ENCODE measurements around the gene SMYD5. TPM values are rescaled to one million over a fixed set of nuclear protein-coding genes. Genes with fewer than 3 reads are reported as not detected.

SMYD5 gene
- total and polyA plus RNA-seq, 3 experiments from 2014 or later, result 21.5 to 42.8 (median 41.2) TPM

DNA sequence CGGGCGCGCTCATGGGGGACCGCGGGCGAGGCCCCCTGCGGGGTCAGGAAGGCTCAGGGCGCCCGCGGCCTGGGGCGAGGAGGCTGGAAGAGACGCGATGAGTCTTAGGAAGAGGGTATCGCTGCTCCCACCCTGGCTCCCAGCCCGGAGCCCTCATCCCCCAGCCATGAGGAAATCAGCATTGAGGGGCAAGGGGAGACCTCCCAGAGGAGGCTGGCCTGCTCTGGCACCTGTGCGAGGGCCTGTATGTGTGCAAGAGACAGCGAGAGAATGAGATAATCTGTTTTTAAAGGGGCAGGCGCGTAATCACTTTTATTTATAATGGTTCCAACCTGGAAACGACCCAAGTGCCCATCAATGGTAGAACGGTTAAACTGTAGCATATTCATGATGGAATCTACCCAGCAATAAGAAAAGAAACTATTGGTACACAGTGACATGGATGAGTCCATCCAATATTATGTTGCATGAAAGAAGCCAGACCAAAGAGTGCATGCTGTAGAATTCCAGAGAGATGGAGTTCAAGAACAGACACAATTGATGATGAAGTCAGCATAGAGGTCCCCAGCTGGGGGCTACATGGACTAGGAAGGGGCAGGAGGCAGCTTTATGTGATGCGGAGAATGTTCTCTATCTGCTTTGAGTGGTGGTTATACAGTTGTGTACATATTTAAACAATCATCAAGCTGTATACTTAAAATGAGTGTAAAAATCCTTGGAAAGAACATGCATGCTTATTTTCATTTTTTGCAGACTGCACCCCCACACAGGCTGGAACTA is 55.8 kb downstream of the SMYD5 start:
- peaks cover 0 to 11% (median 7%) of the 10 kb centered on the region in 3 donors for H3K36me3 Mint-ChIP-seq
- peak overlapping the region in 6 of 8 donors; percentile 12 to 88 (median 62) for H3K27ac Mint-ChIP-seq
- CTCF ChIA-PET, result interaction anchor here (0.9 kb wide), 1 partner anchor 35 kb away, joined by 3 read pairs; the partner anchor contains the start of gene CCT7

GRCh38 chr2:73272270-73272669 is 58.2 kb downstream of the SMYD5 start:
- H3K36me3 Mint-ChIP-seq, result peaks cover 0 to 8% (median 2%) of the 10 kb centered on the region in 3 donors
- H3K27me3 ChIP-seq (ENCODE audit: insufficient read depth, low read length, poor library complexity, severe bottlenecking), result no peaks in the 10 kb centered on the region
- no peak overlapping the region for H3K27ac ChIP-seq (ENCODE audit: low read depth, low read length)
- POLR2A ChIA-PET, result no interaction called here
- H3K9me3 ChIP-seq (ENCODE audit: low read length), result no peaks in the 10 kb centered on the region
- peaks cover 16 to 28% (median 19%) of the 10 kb centered on the region in 3 donors for H3K4me1 Mint-ChIP-seq
- CTCF ChIA-PET, result interaction anchor here (1.4 to 1.6 kb wide), 3 partner anchors 13 to 59 kb away, joined by 3 to 10 read pairs (median 4); no protein-coding TSS in a partner anchor
- no peak overlapping the region for H3K4me3 Mint-ChIP-seq
- no peaks in the 10 kb centered on the region for H3K27me3 Mint-ChIP-seq
- H3K9me3 Mint-ChIP-seq, result peaks cover 0 to 1% (median 0%) of the 10 kb centered on the region in 5 donors
- no peak for DNase-seq
- H3K4me1 ChIP-seq (ENCODE audit: insufficient read depth, low read length), result peaks cover 11% of the 10 kb centered on the region
- H3K27ac Mint-ChIP-seq, result no peak overlapping the region
- H3K36me3 ChIP-seq (ENCODE audit: insufficient read depth, low read length), result no peaks in the 10 kb centered on the region
- no peak overlapping the region for H3K4me3 ChIP-seq (ENCODE audit: low read length)

More for the DNA sequence above, 55.8 kb downstream of the SMYD5 start:
- Histone ChIP-seq H3K27me3 (ENCODE audit: insufficient read depth, low read length, poor library complexity, severe bottlenecking) (no peaks in the 10 kb centered on the region), H3K9me3 (ENCODE audit: low read length) (no peaks in the 10 kb centered on the region), H3K36me3 (ENCODE audit: insufficient read depth, low read length) (no peaks in the 10 kb centered on the region), H3K4me3 (ENCODE audit: low read length) (peak overlapping the region; percentile 42), H3K4me1 (ENCODE audit: insufficient read depth, low read length) (peaks cover 11% of the 10 kb centered on the region), H3K27ac (ENCODE audit: low read depth, low read length) (no peak overlapping the region)
- peak overlapping the region; percentile 58 to 72 (median 63) for H3K4me3 Mint-ChIP-seq
- no peaks in the 10 kb centered on the region for H3K27me3 Mint-ChIP-seq
- DNase-seq, result no peak
- POLR2A ChIA-PET, result interaction anchor here (1.6 kb wide), 1 partner anchor 20 kb away, joined by 5 read pairs; no protein-coding TSS in a partner anchor
- peaks cover 21 to 34% (median 25%) of the 10 kb centered on the region in 3 donors for H3K4me1 Mint-ChIP-seq
- H3K9me3 Mint-ChIP-seq, result peaks cover 0 to 1% (median 0%) of the 10 kb centered on the region in 5 donors

Other genes starting within 250 kb of the SMYD5 start
- 10 to 100 TPM; 16.8 to 19.1 TPM for gene SFXN5, start 142.5 kb upstream of the SMYD5 start, total RNA-seq
- 1.8 TPM for gene SFXN5, start 142.5 kb upstream of the SMYD5 start, polyA plus RNA-seq
- 1 to 10 TPM; 2.7 to 4.3 TPM for gene RAB11FIP5, start 101.3 kb upstream of the SMYD5 start, total RNA-seq
- gene RAB11FIP5, start 101.3 kb upstream of the SMYD5 start, polyA plus RNA-seq, result 10.4 TPM
- not detected for gene NOTO, start 11.7 kb upstream of the SMYD5 start, total RNA-seq
- gene NOTO, start 11.7 kb upstream of the SMYD5 start, polyA plus RNA-seq, result not detected
- gene PRADC1, start 19.0 kb downstream of the SMYD5 start, total RNA-seq, result 10 to 100 TPM; 21.1 to 24.9 TPM
- 27.2 TPM for gene PRADC1, start 19.0 kb downstream of the SMYD5 start, polyA plus RNA-seq
- 100 to 1,000 TPM; 750 to 758 TPM for gene CCT7, start 20.1 kb downstream of the SMYD5 start, total RNA-seq
- 263 TPM for gene CCT7, start 20.1 kb downstream of the SMYD5 start, polyA plus RNA-seq
- 10 to 100 TPM; 25.3 to 25.6 TPM for gene FBXO41, start 70.2 kb downstream of the SMYD5 start, total RNA-seq
- gene FBXO41, start 70.2 kb downstream of the SMYD5 start, polyA plus RNA-seq, result 2.4 TPM
- gene EGR4, start 79.3 kb downstream of the SMYD5 start, total RNA-seq, result under 1 TPM; 0.31 to 0.55 TPM
- not detected for gene EGR4, start 79.3 kb downstream of the SMYD5 start, polyA plus RNA-seq
- 10 to 100 TPM; 18.8 to 20.1 TPM for gene ALMS1, start 171.6 kb downstream of the SMYD5 start, total RNA-seq
- 4.1 TPM for gene ALMS1, start 171.6 kb downstream of the SMYD5 start, polyA plus RNA-seq